Adrenal gland (tissue), 5 donors: ENCODE results near the gene APBB1.

Experiments used
- CTCF ChIP-seq, 6 experiments: fragments of 450-650 bp in 4 of 6; fragments of 200-600 bp in 2 of 6; sonication (generic) in 1 of 6; IDR thresholded peaks; 1 replicate in 5 of 6; 2 replicates in 1 of 6; pipeline versions ENCODE4 v1.5.1 to v1.8.0; 2016 to 2021; ENCODE audit warnings: antibody characterized with exemption in 6 of 6, mild to moderate bottlenecking in 2 of 6, moderate library complexity in 1 of 6
- POLR2A ChIP-seq, 2 donors: fragments of 450-650 bp; IDR thresholded peaks; one replicate each; pipeline ENCODE4 v1.6.1; 2017; ENCODE audit warnings: antibody characterized with exemption in 2 of 2, mild to moderate bottlenecking in 2 of 2, moderate library complexity in 1 of 2
- donor health status: DM: no; HTN: no; CAD: no.

GRCh38 chr11:6378640-6378989 lies 40.3 kb downstream of the APBB1 start:
- TF ChIP-seq CTCF (IDR thresholded peaks at IDR 0.05) (no peak), POLR2A (IDR thresholded peaks at IDR 0.05) (no peak)
